Gastrocnemius medialis (tissue), 4 donors: ENCODE measurements around the gene OGA.

Source experiments
- CTCF ChIP-seq, 5 experiments: fragments of 450-650 bp in 3 of 5; fragments of 200-600 bp in 2 of 5; sonication (generic) in 2 of 5; IDR thresholded peaks in 4 of 5; conservative IDR thresholded peaks in 1 of 5; 1 replicate in 4 of 5; 2 replicates in 1 of 5; pipeline ENCODE4 v1.5.1; 2016 to 2019; ENCODE audit warnings: antibody characterized with exemption in 5 of 5, mild to moderate bottlenecking in 3 of 5, moderate library complexity in 3 of 5
- POLR2A ChIP-seq, 2 donors: fragments of 450-650 bp; IDR thresholded peaks; one replicate each; pipeline ENCODE4 v1.6.1; 2017; ENCODE audit warnings: antibody characterized with exemption in 2 of 2, mild to moderate bottlenecking in 2 of 2, moderate library complexity in 2 of 2

DNA sequence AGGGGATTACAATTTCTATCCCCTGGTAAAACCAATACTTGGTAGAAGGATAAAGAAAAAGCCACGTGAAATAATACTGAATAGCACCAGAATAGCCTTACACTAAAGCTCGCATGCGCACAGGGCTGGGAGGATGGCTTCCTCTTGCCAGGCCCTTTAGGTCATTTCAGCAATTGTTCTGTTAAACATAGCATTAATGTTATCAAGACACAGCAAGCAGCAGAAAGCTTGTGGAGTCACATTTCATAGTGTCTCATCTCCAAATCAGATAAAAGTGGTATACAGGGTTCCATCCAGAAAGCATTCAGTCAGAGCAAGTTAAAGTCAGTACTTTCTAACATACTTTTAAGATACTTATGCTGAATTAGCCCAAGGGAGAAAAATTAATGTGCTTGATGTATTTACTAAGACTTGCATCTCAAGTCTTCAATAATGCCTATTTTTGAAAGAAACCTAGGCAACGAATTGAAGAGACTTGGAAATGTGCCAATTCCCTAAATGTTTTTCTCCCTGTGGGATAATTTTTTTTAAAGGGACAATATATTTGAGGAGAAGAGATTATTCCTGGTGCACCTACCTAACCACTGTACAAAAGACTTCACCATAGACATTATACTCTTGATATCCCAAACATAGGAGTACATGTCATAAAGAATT is 20.7 kb downstream of the OGA start:
- TF ChIP-seq POLR2A (IDR thresholded peaks at IDR 0.05), result no peak
- no peak for TF ChIP-seq CTCF (IDR thresholded peaks at IDR 0.05 in 4 of 5, conservative IDR thresholded peaks at IDR 0.05 in 1 of 5)
